ENCODE data around the gene MAPKAP1.

DNA sequence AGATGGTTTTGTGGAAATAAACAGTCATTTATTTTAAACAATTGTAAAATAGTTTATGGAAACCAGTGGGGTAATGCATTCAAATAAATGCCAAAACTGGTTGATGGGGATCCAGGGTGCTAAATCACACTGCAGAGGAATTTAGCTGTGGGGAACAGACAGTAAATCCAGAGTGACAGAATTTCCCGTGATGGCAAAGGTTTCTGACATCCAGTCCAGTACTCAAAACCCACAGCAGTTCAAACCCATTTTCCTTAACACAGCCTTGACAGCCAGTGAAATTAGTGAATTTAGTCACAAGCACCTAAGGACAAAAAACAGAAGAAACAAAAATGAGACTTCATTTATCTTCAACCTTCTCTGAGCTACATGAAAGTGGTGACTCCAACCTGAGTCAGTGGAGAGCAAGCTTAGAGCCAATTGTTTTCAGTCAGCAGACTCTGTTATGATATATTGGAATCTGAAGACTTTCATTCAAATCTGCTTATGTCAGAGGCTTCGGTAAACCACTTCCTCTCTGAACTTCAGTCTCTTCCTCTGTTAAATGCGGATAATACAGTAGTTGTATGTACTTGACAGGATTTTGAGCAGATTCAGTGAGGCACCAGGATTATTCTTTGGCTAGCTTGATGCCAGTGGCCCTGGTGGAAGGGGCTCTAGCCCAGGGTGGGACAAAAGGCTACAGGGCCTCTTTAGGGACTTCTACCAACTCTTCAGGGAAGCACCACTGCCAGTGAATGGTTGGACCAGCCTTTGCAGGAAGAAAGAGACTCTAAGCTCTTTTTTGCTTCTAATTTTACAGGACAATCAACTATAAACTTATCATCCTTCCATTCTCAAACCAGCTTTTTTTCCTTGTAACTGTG is 185.3 kb downstream of the MAPKAP1 start:
- TF ChIP-seq POLR2A (IDR thresholded peaks at IDR 0.05; ENCODE audit: low read depth, low read length) (no peak), SPI1 (IDR thresholded peaks at IDR 0.05; ENCODE audit: low read depth, low read length) (peak; percentile 84), POU2F2 (IDR thresholded peaks at IDR 0.05; ENCODE audit: low read depth, low read length) (no peak), POLR2AphosphoS5 (IDR thresholded peaks at IDR 0.05; ENCODE audit: low read depth, low read length) (no peak)
